ENCODE measurements around the gene SNRK. TPM values are rescaled to one million over a fixed set of nuclear protein-coding genes. Genes with fewer than 3 reads are reported as not detected.

SNRK gene
- total and polyA plus RNA-seq, 9 of the 15 experiments (the other 6 are each of a cell fraction or from before 2014, with no cell fraction given) = 1.7 to 12.3 (median 7.3) TPM

DNA sequence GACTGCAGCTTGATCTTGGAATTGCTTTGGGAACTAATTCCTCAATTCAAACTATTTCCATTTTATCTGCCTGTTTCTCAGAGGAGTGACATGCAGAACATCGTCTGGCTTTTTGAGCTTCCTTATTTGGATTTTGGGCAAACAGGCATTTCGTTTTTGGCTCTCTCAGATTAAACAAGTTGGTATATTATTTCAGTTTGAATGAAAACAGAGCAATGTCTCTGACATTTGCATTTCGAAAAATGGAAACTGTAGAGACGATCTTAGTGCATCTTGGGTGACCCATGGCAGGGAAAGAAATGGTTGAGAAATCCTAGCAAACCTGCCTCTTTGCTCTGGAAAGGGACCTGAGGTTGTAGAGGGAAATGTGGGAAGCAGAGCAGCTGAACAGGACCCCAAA lies 33.0 kb upstream of the SNRK start:
- BruUV-seq (replicated peaks) = no TSS peak
- Histone ChIP-seq H3K79me2 (ENCODE audit: control insufficient read depth, insufficient read depth, low read length) (no peaks in the 10 kb centered on the region), H3K9me1 (ENCODE audit: control insufficient read depth, insufficient read depth, low read length) (no peaks in the 10 kb centered on the region), H3K36me3 (ENCODE audit: control insufficient read depth, insufficient read depth, low read length) (no peaks in the 10 kb centered on the region), H3K4me2 (ENCODE audit: insufficient read depth, low read length) (no peak overlapping the region), H3K9ac (ENCODE audit: insufficient read depth in 1 of 2, low read depth in 2 of 2, low read length in 2 of 2) (no peak overlapping the region), H4K20me1 (replicated peaks; ENCODE audit: control insufficient read depth, insufficient read depth, low read length) (no peaks in the 10 kb centered on the region), H2AFZ (ENCODE audit: low read depth, low read length) (no peak overlapping the region), H3K27me3 (ENCODE audit: control insufficient read depth in 2 of 2, insufficient read depth in 2 of 2, low read length in 2 of 2) (peaks cover 0 to 33% of the 10 kb centered on the region in 2 experiments; a peak in 3 of 5 replicates), H3K4me1 (replicated peaks in 1 of 2; ENCODE audit: control insufficient read depth in 2 of 2, insufficient read depth in 2 of 2, low read length in 2 of 2) (peaks cover 0 to 13% of the 10 kb centered on the region in 2 experiments; a peak in 3 of 5 replicates), H3K4me3 (no peak overlapping the region), H3K27ac (ENCODE audit: extremely low read depth, low read depth, low read length) (no peak overlapping the region), H3K9me3 (replicated peaks; ENCODE audit: control insufficient read depth, insufficient read depth, low read depth, low read length) (no peaks in the 10 kb centered on the region)
- 4% methylated on average over 4 of the region's 4 CpGs for WGBS (ENCODE audit: insufficient coverage, low coverage, missing lambda C conversion rate)
- in situ Hi-C loops (cut with MboI) = no loop called here
- TF ChIP-seq CBX2 (IDR thresholded peaks at IDR 0.05; ENCODE audit: insufficient read depth, low read length, poor library complexity, severe bottlenecking) (no peak), XRCC3 (IDR thresholded peaks at IDR 0.05) (no peak), NKRF (IDR thresholded peaks at IDR 0.05; ENCODE audit: borderline replicate concordance) (no peak)
- DNase-seq (ENCODE audit: extremely low read depth in 1 of 4, low spot score in 3 of 4) = no peak
- ChIA-PET POLR2A (interaction anchor here (1.2 kb wide), 1 partner anchor 20 kb away, joined by 5 read pairs; no protein-coding TSS in a partner anchor), CTCF (ENCODE audit: low intra/inter-chr PET ratio) (no interaction called here)
- ATAC-seq = no peak
- intact Hi-C loops (cut with micrococcal nuclease) = no loop called here
- FAIRE-seq = peak; percentile 15

Data from K562 (cell line).